Measurements from ENCODE around the gene LEKR1.

DNA sequence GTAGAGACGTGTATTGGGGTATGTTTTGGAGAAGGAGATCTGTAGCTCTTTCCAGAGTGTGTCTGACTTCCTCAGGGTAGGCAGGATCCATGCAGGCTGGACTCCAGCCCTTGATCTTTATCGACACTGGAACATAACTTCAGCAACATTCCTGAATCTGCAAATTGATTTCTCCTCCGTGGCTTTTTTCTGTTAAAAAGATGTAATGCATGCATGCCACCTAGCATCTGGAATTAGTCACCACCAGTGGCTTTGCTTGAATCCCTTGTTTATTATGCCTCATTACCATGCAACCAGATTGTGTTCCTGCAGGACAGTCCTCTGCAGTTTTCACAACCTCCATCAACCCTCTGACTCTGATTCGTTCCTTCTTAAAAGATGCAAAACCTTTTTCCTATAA, 247.7 kb downstream of the LEKR1 start:
- TF ChIP-seq TARDBP (IDR thresholded peaks at IDR 0.05) (no peak), FOXM1 (IDR thresholded peaks at IDR 0.05; ENCODE audit: borderline replicate concordance) (no peak), FOXA1 (IDR thresholded peaks at IDR 0.05) (no peak), ZNF384 (IDR thresholded peaks at IDR 0.05) (no peak), SP1 (IDR thresholded peaks at IDR 0.05) (no peak), NFRKB (IDR thresholded peaks at IDR 0.05) (no peak), HDGF (IDR thresholded peaks at IDR 0.05; ENCODE audit: borderline replicate concordance) (no peak), ELF4 (IDR thresholded peaks at IDR 0.05) (no peak), SUZ12 (IDR thresholded peaks at IDR 0.05) (no peak), LEF1 (IDR thresholded peaks at IDR 0.05; ENCODE audit: borderline replicate concordance) (no peak)

Measured in HEK293T (cell line).